Measurements from ENCODE around the gene TPSB2.
"Not testable (repeated sequence)": the region's sequence is repeated elsewhere in the genome, so short reads cannot be mapped to it uniquely, and the experiment has no call there.

Gene TPSB2

GRCh38 chr16:1230084-1230470 lies at the start of gene TPSB2:
TSS of gene TPSB2 (minus strand) at chr16:1230184. CDS start at chr16:1229951, 233 bp downstream.
- DNase-seq (ENCODE audit: low read depth), result not testable (repeated sequence)

GRCh38 chr16:1279081-1279944 lies 49.3 kb upstream of the TPSB2 start:
- no peak for DNase-seq (ENCODE audit: low read depth)

- no peak for DNase-seq (ENCODE audit: low read depth)
Measured at GRCh38 chr16:1278477-1278876, 48.5 kb upstream of the TPSB2 start.

- DNase-seq (ENCODE audit: low read depth), result no peak
Measured at GRCh38 chr16:1277617-1278282, 47.8 kb upstream of the TPSB2 start.

- DNase-seq (ENCODE audit: low read depth), result no peak
Measured at GRCh38 chr16:1277151-1277598, 47.2 kb upstream of the TPSB2 start.

- DNase-seq (ENCODE audit: low read depth), result no peak
Measured at GRCh38 chr16:1276580-1276878, 46.5 kb upstream of the TPSB2 start.

GRCh38 chr16:1275791-1276579 lies 46.0 kb upstream of the TPSB2 start:
- DNase-seq (ENCODE audit: low read depth), result no peak

GRCh38 chr16:1274767-1275166 lies 44.8 kb upstream of the TPSB2 start:
- DNase-seq (ENCODE audit: low read depth), result no peak

GRCh38 chr16:1273816-1274215 lies 43.8 kb upstream of the TPSB2 start:
- DNase-seq (ENCODE audit: low read depth), result no peak

GRCh38 chr16:1272453-1273198 lies 42.6 kb upstream of the TPSB2 start:
- no peak for DNase-seq (ENCODE audit: low read depth)

GRCh38 chr16:1271724-1272413 lies 41.9 kb upstream of the TPSB2 start:
- DNase-seq (ENCODE audit: low read depth), result not testable (repeated sequence)

- no peak for DNase-seq (ENCODE audit: low read depth)
Measured at GRCh38 chr16:1271380-1271723, 41.4 kb upstream of the TPSB2 start.

- DNase-seq (ENCODE audit: low read depth), result not testable (repeated sequence)
Measured at GRCh38 chr16:1269418-1269817, 39.4 kb upstream of the TPSB2 start.

- DNase-seq (ENCODE audit: low read depth), result no peak
Measured at GRCh38 chr16:1265826-1266225, 35.8 kb upstream of the TPSB2 start.

GRCh38 chr16:1265090-1265630 lies 35.2 kb upstream of the TPSB2 start:
- no peak for DNase-seq (ENCODE audit: low read depth)

GRCh38 chr16:1264345-1265089 lies 34.5 kb upstream of the TPSB2 start:
- no peak for DNase-seq (ENCODE audit: low read depth)

GRCh38 chr16:1263591-1264344 lies 33.8 kb upstream of the TPSB2 start:
- no peak for DNase-seq (ENCODE audit: low read depth)

- DNase-seq (ENCODE audit: low read depth), result no peak
Measured at GRCh38 chr16:1262846-1263221, 32.9 kb upstream of the TPSB2 start.

GRCh38 chr16:1262210-1262845 lies 32.3 kb upstream of the TPSB2 start:
- no peak for DNase-seq (ENCODE audit: low read depth)

Data from stimulated activated CD8-positive, alpha-beta memory T cell treated with anti-CD3 and anti-CD28 coated beads, Interleukin-7, amount 100 ng/mL, for 24 hours (primary cell).